Lower leg skin (tissue), 4 donors: ENCODE results near the gene ADAT1. TPM values are rescaled to one million over a fixed set of nuclear protein-coding genes. Genes with fewer than 3 reads are reported as not detected.

Experiments
- DNase-seq, 2 donors: peaks; one replicate each; pipeline ENCODE4 v3.0.0-alpha.2; 2019; ENCODE audit warnings: low spot score in 2 of 2
- H3K4me3 ChIP-seq: fragments of 200-600 bp; sonication (generic); 2 replicates; pipeline ENCODE4 v1.5.1; 2017; ENCODE audit warnings: mild to moderate bottlenecking, low read depth; ENCODE audit not compliant: poor library complexity, severe bottlenecking
- CTCF ChIP-seq, 3 donors: fragments of 450-650 bp; IDR thresholded peaks; one replicate each; pipeline ENCODE4 v1.5.1; 2016; ENCODE audit warnings: antibody characterized with exemption in 3 of 3, mild to moderate bottlenecking in 3 of 3, moderate library complexity in 2 of 3
- POLR2A ChIP-seq, 2 donors: fragments of 450-650 bp; IDR thresholded peaks; one replicate each; pipeline ENCODE4 v1.6.1; 2016 to 2017; ENCODE audit warnings: antibody characterized with exemption in 2 of 2, mild to moderate bottlenecking in 1 of 2, moderate library complexity in 1 of 2
- WGBS, 2 donors: methylation state at CpG; one replicate each; pipeline ENCODE4 v1.1.5; 2018; 5-methylcytosine and 5-hydroxymethylcytosine counted together
- intact Hi-C: fragments of 100-400 bp; cut with DNase I; formaldehyde crosslinking; loops from one replicate; pipeline ENCODE4 v1.15.0; 2023; ENCODE audit warnings: low total_unique reads
- total RNA-seq, 4 donors: library from RNA; depleted of rRNA; stranded (reverse); fragments of >200 nt; gene quantifications; one replicate each; pipeline ENCODE4 v1.1.0, GENCODE V29; 2016

Gene ADAT1
- total RNA-seq, 4 donors from 2014 or later: 36.5 to 48.9 (median 42.1) TPM

GRCh38 chr16:75627851-75628250 lies 4.8 kb upstream of the ADAT1 start:
- H3K4me3 ChIP-seq: no peak overlapping the region
- TF ChIP-seq POLR2A (IDR thresholded peaks at IDR 0.05) (no peak), CTCF (IDR thresholded peaks at IDR 0.05) (no peak)
- intact Hi-C loops: loop anchor here (10.0 kb wide), 1 partner anchor 163 kb away; the partner anchor contains the start of gene TMEM170A
- WGBS, 2 donors: 53 to 63% methylated on average over 3 of the region's 3 CpGs
- no peak for DNase-seq

- no peak for TF ChIP-seq CTCF (IDR thresholded peaks at IDR 0.05)
- TF ChIP-seq POLR2A (IDR thresholded peaks at IDR 0.05): no peak
- H3K4me3 ChIP-seq: no peak overlapping the region
- no peak for DNase-seq
- intact Hi-C loops: loop anchor here (10.0 kb wide), 1 partner anchor 162 kb away; the partner anchor contains the start of gene TMEM170A
- WGBS, 2 donors: 80 to 82% methylated on average over 4 of the region's 4 CpGs
Measured at GRCh38 chr16:75626806-75627205, 3.7 kb upstream of the ADAT1 start.

- no peak for DNase-seq
- WGBS, 2 donors: 77 to 81% methylated on average over 4 of the region's 4 CpGs
Measured at GRCh38 chr16:75624921-75625334, 1.8 kb upstream of the ADAT1 start.

GRCh38 chr16:75621170-75621477 lies 2.0 kb downstream of the ADAT1 start:
- no peak overlapping the region for H3K4me3 ChIP-seq
- intact Hi-C loops: loop anchor here (10.0 kb wide), 1 partner anchor 156 kb away; the partner anchor contains the start of gene TMEM170A
- 9 to 10% methylated on average over 2 of the region's 2 CpGs for WGBS, 2 donors
- TF ChIP-seq POLR2A (IDR thresholded peaks at IDR 0.05) (no peak), CTCF (IDR thresholded peaks at IDR 0.05) (no peak)
- DNase-seq: no peak

More at GRCh38 chr16:75624921-75625334, 1.8 kb upstream of the ADAT1 start:
- TF ChIP-seq CTCF (IDR thresholded peaks at IDR 0.05): no peak
- TF ChIP-seq POLR2A (IDR thresholded peaks at IDR 0.05): no peak
- no peak overlapping the region for H3K4me3 ChIP-seq
- intact Hi-C loops: loop anchor here (10.0 kb wide), 1 partner anchor 160 kb away; the partner anchor contains the start of gene TMEM170A

- no peak overlapping the region for H3K4me3 ChIP-seq
- no peak for TF ChIP-seq POLR2A (IDR thresholded peaks at IDR 0.05)
- no peak for TF ChIP-seq CTCF (IDR thresholded peaks at IDR 0.05)
- intact Hi-C loops: loop anchor here (10.0 kb wide), 1 partner anchor 156 kb away; the partner anchor contains the start of gene TMEM170A
- DNase-seq: no peak
- 86 to 89% methylated on average over 20 of the region's 20 CpGs for WGBS, 2 donors
Measured at GRCh38 chr16:75620326-75621169, 2.5 kb downstream of the ADAT1 start.
